ENCODE results near the gene KRTAP10-4. TPM values are rescaled to one million over a fixed set of nuclear protein-coding genes. Genes with fewer than 3 reads are reported as not detected.
"Not testable (repeated sequence)": the region's sequence is repeated elsewhere in the genome, so short reads cannot be mapped to it uniquely, and the experiment has no call there.

Gene KRTAP10-4
- total and polyA plus RNA-seq, 2 donors from 2014 or later = not detected

DNA sequence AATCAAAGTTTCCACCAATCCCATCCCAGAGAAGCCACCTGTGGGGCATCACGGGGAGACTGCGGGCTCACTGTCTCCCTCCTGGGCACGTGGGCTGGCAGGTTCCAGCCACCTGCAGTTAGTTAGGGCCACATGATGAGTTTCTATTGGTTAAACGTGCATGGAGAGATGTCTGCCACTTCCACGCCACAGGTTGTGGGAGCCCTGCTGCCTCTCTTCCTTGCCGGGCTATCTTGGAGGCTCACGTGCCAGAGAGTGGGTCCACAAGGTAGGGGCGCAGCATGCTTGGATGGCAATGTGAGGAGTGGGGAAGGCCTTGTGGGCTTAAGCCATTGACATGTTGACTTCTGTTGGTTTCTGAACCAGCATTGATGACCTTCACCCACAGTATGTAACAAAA, 30.4 kb downstream of the KRTAP10-4 start:
- DNase-seq (no peak), FAIRE-seq (no peak)
- H3K4me3 ChIP-seq (ENCODE audit: low read length in 3 of 3) = no peak overlapping the region
- no peak overlapping the region for H3K9ac ChIP-seq (ENCODE audit: low read length in 3 of 3)
- no peaks in the 10 kb centered on the region for H3K4me1 ChIP-seq (ENCODE audit: control insufficient read depth in 2 of 3, insufficient read depth in 2 of 3, low read depth in 1 of 3, low read length in 3 of 3)
- intact Hi-C loops (cut with DNase I) = no loop called here
- no peak overlapping the region for H3K27ac ChIP-seq (ENCODE audit: low read depth in 2 of 2, low read length in 2 of 2)
- H3K27me3 ChIP-seq (ENCODE audit: control insufficient read depth, insufficient read depth, low read length) = no peaks in the 10 kb centered on the region
- no peak for TF ChIP-seq CTCF (IDR thresholded peaks at IDR 0.05; ENCODE audit: borderline replicate concordance, extremely low read depth, insufficient read depth)
- H3K36me3 ChIP-seq (ENCODE audit: control insufficient read depth in 2 of 3, insufficient read depth in 3 of 3, low read length in 3 of 3) = no peaks in the 10 kb centered on the region
- no peaks in the 10 kb centered on the region for H3K9me3 ChIP-seq (ENCODE audit: control insufficient read depth in 2 of 3, insufficient read depth in 1 of 3, low read length in 3 of 3)

- intact Hi-C loops (cut with DNase I) = no loop called here
- DNase-seq = no peak
- Histone ChIP-seq H3K4me1 (ENCODE audit: control insufficient read depth in 2 of 3, insufficient read depth in 2 of 3, low read depth in 1 of 3, low read length in 3 of 3) (no peaks in the 10 kb centered on the region), H3K4me3 (ENCODE audit: low read length in 3 of 3) (no peak overlapping the region), H3K36me3 (ENCODE audit: control insufficient read depth in 2 of 3, insufficient read depth in 3 of 3, low read length in 3 of 3) (no peaks in the 10 kb centered on the region), H3K9ac (ENCODE audit: low read length in 3 of 3) (no peak overlapping the region), H3K27me3 (ENCODE audit: control insufficient read depth, insufficient read depth, low read length) (no peaks in the 10 kb centered on the region), H3K27ac (ENCODE audit: low read depth in 2 of 2, low read length in 2 of 2) (no peak overlapping the region), H3K9me3 (ENCODE audit: control insufficient read depth in 2 of 3, insufficient read depth in 1 of 3, low read length in 3 of 3) (peaks cover 0 to 3% (median 0%) of the 10 kb centered on the region in 3 donors)
- TF ChIP-seq CTCF (IDR thresholded peaks at IDR 0.05; ENCODE audit: borderline replicate concordance, extremely low read depth, insufficient read depth) = no peak
- no peak for FAIRE-seq
Measured at GRCh38 chr21:44606495-44606894, 33.0 kb downstream of the KRTAP10-4 start.

DNA sequence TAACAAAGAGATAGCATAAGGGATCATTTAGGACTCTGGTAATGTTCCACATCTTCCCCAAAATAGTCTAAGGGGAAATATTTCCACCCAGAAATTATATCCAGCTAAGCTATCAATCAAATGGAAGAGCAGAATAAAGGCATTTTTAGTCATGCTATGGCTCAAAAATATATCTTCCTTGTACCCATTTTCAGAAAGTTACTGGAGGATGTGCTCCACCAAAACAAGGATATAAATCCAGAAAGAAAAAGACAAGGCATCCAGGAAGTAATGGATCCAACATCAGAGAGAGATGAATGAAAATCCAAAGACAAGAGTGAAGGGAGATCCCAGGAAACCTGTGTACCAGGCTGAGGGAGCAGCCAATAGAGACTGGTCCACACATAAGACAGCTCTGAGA, 35.7 kb downstream of the KRTAP10-4 start:
- Histone ChIP-seq H3K36me3 (ENCODE audit: control insufficient read depth in 2 of 3, insufficient read depth in 3 of 3, low read length in 3 of 3) (no peaks in the 10 kb centered on the region), H3K9me3 (ENCODE audit: control insufficient read depth in 2 of 3, insufficient read depth in 1 of 3, low read length in 3 of 3) (peaks cover 0 to 5% (median 0%) of the 10 kb centered on the region in 3 donors), H3K27me3 (ENCODE audit: control insufficient read depth, insufficient read depth, low read length) (no peaks in the 10 kb centered on the region), H3K9ac (ENCODE audit: low read length in 3 of 3) (no peak overlapping the region), H3K27ac (ENCODE audit: low read depth in 2 of 2, low read length in 2 of 2) (no peak overlapping the region), H3K4me3 (ENCODE audit: low read length in 3 of 3) (no peak overlapping the region), H3K4me1 (ENCODE audit: control insufficient read depth in 2 of 3, insufficient read depth in 2 of 3, low read depth in 1 of 3, low read length in 3 of 3) (no peaks in the 10 kb centered on the region)
- DNase-seq (no peak), FAIRE-seq (no peak)
- TF ChIP-seq CTCF (IDR thresholded peaks at IDR 0.05; ENCODE audit: borderline replicate concordance, extremely low read depth, insufficient read depth) = no peak
- intact Hi-C loops (cut with DNase I) = no loop called here

- H3K27me3 ChIP-seq (ENCODE audit: control insufficient read depth, insufficient read depth, low read length); H3K9ac ChIP-seq (ENCODE audit: low read length in 3 of 3); FAIRE-seq; H3K4me1 ChIP-seq (ENCODE audit: control insufficient read depth in 2 of 3, insufficient read depth in 2 of 3, low read depth in 1 of 3, low read length in 3 of 3); H3K9me3 ChIP-seq (ENCODE audit: control insufficient read depth in 2 of 3, insufficient read depth in 1 of 3, low read length in 3 of 3); intact Hi-C loops (cut with DNase I); H3K27ac ChIP-seq (ENCODE audit: low read depth in 2 of 2, low read length in 2 of 2); H3K4me3 ChIP-seq (ENCODE audit: low read length in 3 of 3); H3K36me3 ChIP-seq (ENCODE audit: control insufficient read depth in 2 of 3, insufficient read depth in 3 of 3, low read length in 3 of 3); DNase-seq: not testable (repeated sequence)
Measured at GRCh38 chr21:44610157-44610843, 36.8 kb downstream of the KRTAP10-4 start.

Data from kidney (tissue), 14 donors.